Measurements from ENCODE around the gene TBC1D10B.
"Not testable (repeated sequence)": the region's sequence is repeated elsewhere in the genome, so short reads cannot be mapped to it uniquely, and the experiment has no call there.

The TBC1D10B gene

DNA sequence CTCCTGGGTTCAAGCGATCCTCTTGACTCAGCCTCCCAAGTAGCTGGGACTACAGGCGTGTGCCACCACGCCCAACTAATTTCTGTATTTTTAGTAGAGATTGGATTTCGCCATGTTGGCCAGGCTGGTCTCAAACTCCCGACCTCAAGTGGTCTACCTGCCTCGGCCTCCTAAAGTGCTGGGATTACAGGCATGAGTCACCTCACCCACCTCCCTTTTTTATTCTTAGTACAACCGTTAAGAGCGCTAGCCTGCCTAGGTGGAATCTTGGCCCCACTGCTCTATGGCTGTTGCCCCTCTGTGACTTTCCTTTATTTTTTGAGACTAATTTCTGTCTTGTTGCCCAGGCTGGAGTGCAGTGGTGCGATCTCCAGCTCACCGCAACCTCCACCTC lies 32.3 kb downstream of the TBC1D10B start:
- DNase-seq (ENCODE audit: low read depth in 1 of 2, low spot score in 1 of 2): not testable (repeated sequence)

DNA sequence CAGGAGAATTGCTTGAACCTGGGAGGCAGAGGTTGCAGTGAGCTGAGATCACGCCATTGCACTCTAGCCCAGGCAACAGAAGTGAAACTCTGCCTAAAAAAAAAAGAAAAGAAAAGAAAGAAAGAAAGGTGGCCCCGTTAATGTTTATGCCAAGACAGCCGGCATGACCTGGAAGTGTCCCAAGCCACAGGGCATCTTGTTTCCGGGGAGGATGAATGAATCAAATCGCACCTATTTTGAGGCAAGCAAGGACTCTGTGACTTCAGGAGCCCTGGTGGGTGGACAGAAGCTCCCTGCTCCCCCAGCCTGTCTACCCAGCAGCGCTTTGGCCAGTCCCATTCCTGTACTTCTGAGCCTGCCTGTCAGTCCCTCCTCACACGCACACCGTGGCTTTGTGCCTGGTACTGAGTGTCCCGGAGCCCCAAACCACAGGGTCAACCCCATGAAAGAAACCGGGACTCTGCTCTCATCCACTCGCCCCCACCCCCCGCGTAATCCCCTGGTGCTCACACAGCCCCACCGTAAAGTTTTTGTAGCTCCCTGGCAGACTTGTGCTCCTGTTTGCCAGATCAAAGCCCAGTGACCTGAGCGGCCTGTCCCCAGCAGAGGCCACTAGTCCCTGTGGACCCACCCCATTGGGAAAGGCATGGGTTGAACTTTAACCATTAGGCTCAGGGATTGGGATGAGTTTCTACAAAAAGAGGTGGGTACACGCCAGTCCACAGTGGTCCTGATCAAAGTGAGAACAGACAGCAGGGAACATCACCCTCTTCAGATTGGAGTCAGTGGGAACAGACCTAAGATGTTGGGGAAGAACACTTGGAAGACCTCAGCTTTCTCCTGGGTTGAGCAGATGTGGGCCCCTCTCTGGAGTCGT lies 34.5 kb downstream of the TBC1D10B start:
- DNase-seq (ENCODE audit: low read depth in 1 of 2, low spot score in 1 of 2): no peak

- DNase-seq (ENCODE audit: low read depth in 1 of 2, low spot score in 1 of 2): peak; percentile 69 to 73
These were observed 35.2 kb downstream of the TBC1D10B start for GRCh38 chr16:30335028-30335597.

- DNase-seq (ENCODE audit: low read depth in 1 of 2, low spot score in 1 of 2): peak; percentile 68
These were observed 35.8 kb downstream of the TBC1D10B start for GRCh38 chr16:30334473-30334989.

- DNase-seq (ENCODE audit: low read depth in 1 of 2, low spot score in 1 of 2): not testable (repeated sequence)
These were observed 46.1 kb downstream of the TBC1D10B start for GRCh38 chr16:30324220-30324619.

GRCh38 chr16:30318647-30319046 lies 51.6 kb downstream of the TBC1D10B start:
- DNase-seq (ENCODE audit: low read depth in 1 of 2, low spot score in 1 of 2): not testable (repeated sequence)

DNA sequence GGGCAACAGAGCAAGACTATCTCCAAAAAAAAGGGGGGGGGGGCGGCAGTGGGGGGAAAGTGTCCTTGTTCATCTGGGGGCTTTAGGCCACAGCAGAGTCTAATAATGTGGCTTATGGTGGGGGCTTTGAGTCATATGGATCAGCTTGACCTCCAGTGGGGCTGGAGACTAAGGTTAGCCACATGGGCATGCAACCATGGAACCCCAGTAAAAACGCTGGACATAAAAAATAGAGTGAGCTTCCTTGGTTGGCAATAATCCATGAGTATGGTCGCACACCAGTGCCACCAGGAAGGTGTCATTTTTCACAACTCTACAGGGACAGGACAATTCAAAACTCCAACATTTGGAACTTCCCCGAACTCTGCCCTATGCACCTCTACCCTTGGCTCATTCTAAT lies 59.4 kb downstream of the TBC1D10B start:
- not testable (repeated sequence) for DNase-seq (ENCODE audit: low read depth in 1 of 2, low spot score in 1 of 2)

GRCh38 chr16:30309255-30309654 lies 61.0 kb downstream of the TBC1D10B start:
- not testable (repeated sequence) for DNase-seq (ENCODE audit: low read depth in 1 of 2, low spot score in 1 of 2)
